ENCODE measurements around the gene MMP8. TPM values are rescaled to one million over a fixed set of nuclear protein-coding genes. Genes with fewer than 3 reads are reported as not detected.

Gene MMP8
- total RNA-seq = not detected

DNA sequence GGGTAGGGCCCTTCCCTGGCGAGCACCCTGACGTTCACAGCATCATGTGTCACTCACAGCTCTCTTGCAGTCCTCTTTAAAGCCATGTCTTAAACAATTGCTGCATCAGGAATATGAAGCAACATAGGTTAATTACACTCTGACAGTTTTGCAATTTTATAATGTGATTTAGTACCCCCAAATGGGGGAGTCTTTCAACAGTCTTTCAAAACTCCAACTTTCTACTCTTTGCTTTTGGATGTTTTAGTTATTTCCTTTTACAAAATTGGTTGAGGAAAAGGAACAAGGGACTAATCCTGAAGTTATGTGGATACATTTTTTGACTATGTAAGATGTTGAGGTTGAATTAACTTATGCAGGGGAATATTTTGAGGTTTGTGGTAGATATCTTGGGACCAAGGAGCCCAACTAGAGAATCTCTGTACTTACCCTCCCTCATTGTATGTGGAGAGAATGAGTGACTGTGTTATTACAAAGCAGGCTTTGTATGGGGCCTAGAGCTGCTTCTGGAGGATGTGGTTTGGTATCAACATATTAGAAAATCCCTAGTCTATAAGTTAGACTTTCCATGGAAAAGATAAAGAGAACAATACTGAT, at the start of gene MMP8:
MMP8 (minus strand) TSS at position 51 of the 597 bp plus-strand sequence. CDS start 99 bp downstream, outside the sequence.
- intact Hi-C loops (cut with DNase I) = no loop called here

DNA sequence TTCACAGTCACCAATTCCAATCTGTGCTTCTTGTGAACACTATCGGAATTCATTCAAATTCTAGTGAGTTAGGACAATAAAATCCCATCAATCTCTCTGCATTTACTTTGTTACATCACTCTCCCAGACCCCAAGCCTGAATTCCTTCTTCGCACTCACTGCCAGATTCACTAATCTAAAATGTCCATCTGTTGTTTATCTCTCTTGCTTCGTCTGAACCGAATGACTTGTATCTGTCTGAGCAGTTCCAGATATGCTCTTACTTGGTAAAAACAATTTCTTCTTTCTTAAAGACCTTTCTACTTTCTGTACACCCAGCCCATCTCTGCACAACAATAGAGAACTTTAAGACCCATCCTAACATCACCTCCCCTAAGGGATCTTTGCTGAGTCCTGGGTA, 48.6 kb upstream of the MMP8 start:
- DNase-seq (ENCODE audit: low spot score) = no peak
- Histone ChIP-seq H3K27me3 (replicated peaks; ENCODE audit: insufficient read depth) (no peaks in the 10 kb centered on the region), H3K4me3 (no peak overlapping the region), H3K9me3 (no peaks in the 10 kb centered on the region), H3K4me1 (replicated peaks) (no peaks in the 10 kb centered on the region), H3K27ac (no peak overlapping the region), H3K36me3 (no peaks in the 10 kb centered on the region)
- intact Hi-C loops (cut with DNase I) = no loop called here
- TF ChIP-seq POLR2AphosphoS5 (IDR thresholded peaks at IDR 0.05) (no peak), POLR2A (IDR thresholded peaks at IDR 0.05) (no peak), CTCF (IDR thresholded peaks at IDR 0.05) (no peak)
- WGBS = 64% methylated on average over 4 of the region's 4 CpGs

More for the DNA sequence above, at the start of gene MMP8:
- DNase-seq (ENCODE audit: low spot score) = no peak
- Histone ChIP-seq H3K4me1 (replicated peaks) (no peaks in the 10 kb centered on the region), H3K27ac (no peak within 1 kb of the TSS), H3K4me3 (no peak within 1 kb of the TSS), H3K27me3 (replicated peaks; ENCODE audit: insufficient read depth) (no peaks in the 10 kb centered on the region), H3K36me3 (no peaks in the 10 kb centered on the region), H3K9me3 (no peaks in the 10 kb centered on the region)
- WGBS = 34% methylated on average over 2 of the region's 2 CpGs
- TF ChIP-seq POLR2A (IDR thresholded peaks at IDR 0.05) (no peak), CTCF (IDR thresholded peaks at IDR 0.05) (no peak), POLR2AphosphoS5 (IDR thresholded peaks at IDR 0.05) (no peak)

DNA sequence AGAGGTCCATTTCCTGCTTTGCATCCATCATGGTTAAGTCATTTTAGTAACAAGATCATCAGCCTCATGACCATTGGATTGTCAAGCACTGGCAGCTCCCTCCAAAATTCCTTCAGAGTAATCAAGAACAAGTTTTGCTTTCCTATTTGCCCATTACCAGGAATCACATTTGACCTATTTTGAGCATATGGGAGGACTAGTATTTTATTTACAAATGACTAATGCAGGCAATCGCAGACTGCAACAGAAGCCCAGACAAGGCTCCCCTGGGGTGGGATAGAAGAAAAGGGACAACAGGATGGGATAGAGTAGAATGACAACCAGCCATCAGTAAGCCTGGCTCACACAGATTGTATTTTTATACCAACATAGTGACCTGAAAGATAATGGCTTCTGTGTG, 46.6 kb upstream of the MMP8 start:
- 79% methylated on average over 1 of the region's 1 CpG for WGBS
- Histone ChIP-seq H3K4me1 (replicated peaks) (no peaks in the 10 kb centered on the region), H3K4me3 (no peak overlapping the region), H3K36me3 (no peaks in the 10 kb centered on the region), H3K27me3 (replicated peaks; ENCODE audit: insufficient read depth) (no peaks in the 10 kb centered on the region), H3K27ac (no peak overlapping the region), H3K9me3 (no peaks in the 10 kb centered on the region)
- no peak for DNase-seq (ENCODE audit: low spot score)
- TF ChIP-seq POLR2AphosphoS5 (IDR thresholded peaks at IDR 0.05) (no peak), POLR2A (IDR thresholded peaks at IDR 0.05) (no peak), CTCF (IDR thresholded peaks at IDR 0.05) (no peak)
- intact Hi-C loops (cut with DNase I) = no loop called here

GRCh38 chr11:102770191-102770590, 45.4 kb upstream of the MMP8 start:
- no peaks in the 10 kb centered on the region for H3K36me3 ChIP-seq
- no peaks in the 10 kb centered on the region for H3K9me3 ChIP-seq
- H3K27ac ChIP-seq = no peak overlapping the region
- DNase-seq (ENCODE audit: low spot score) = no peak
- no peak overlapping the region for H3K4me3 ChIP-seq
- TF ChIP-seq POLR2A (IDR thresholded peaks at IDR 0.05) (no peak), CTCF (IDR thresholded peaks at IDR 0.05) (no peak), POLR2AphosphoS5 (IDR thresholded peaks at IDR 0.05) (no peak)
- H3K4me1 ChIP-seq (replicated peaks) = no peaks in the 10 kb centered on the region
- H3K27me3 ChIP-seq (replicated peaks; ENCODE audit: insufficient read depth) = no peaks in the 10 kb centered on the region
- intact Hi-C loops (cut with DNase I) = no loop called here

- H3K27ac ChIP-seq = no peak overlapping the region
- no peaks in the 10 kb centered on the region for H3K27me3 ChIP-seq (replicated peaks; ENCODE audit: insufficient read depth)
- no peaks in the 10 kb centered on the region for H3K9me3 ChIP-seq
Measured at GRCh38 chr11:102767800-102768199, 43.0 kb upstream of the MMP8 start.

More at GRCh38 chr11:102767800-102768199, 43.0 kb upstream of the MMP8 start:
- TF ChIP-seq POLR2AphosphoS5 (IDR thresholded peaks at IDR 0.05) (no peak), CTCF (IDR thresholded peaks at IDR 0.05) (no peak), POLR2A (IDR thresholded peaks at IDR 0.05) (no peak)
- H3K4me1 ChIP-seq (replicated peaks) = no peaks in the 10 kb centered on the region
- no peak for DNase-seq (ENCODE audit: low spot score)
- WGBS = 87% methylated on average over 18 of the region's 18 CpGs
- no peaks in the 10 kb centered on the region for H3K36me3 ChIP-seq
- intact Hi-C loops (cut with DNase I) = no loop called here
- H3K4me3 ChIP-seq = no peak overlapping the region

All from prostate gland (tissue), 2 donors.